ENCODE measurements around the gene DOCK7.
"Not testable (repeated sequence)": the region's sequence is repeated elsewhere in the genome, so short reads cannot be mapped to it uniquely, and the experiment has no call there.

DOCK7 gene

GRCh38 chr1:62685431-62685859 is 2.7 kb downstream of the DOCK7 start:
- no peaks in the 10 kb centered on the region for H3K36me3 ChIP-seq (ENCODE audit: low read length)
- H3F3A ChIP-seq (ENCODE audit: insufficient read depth): no peaks in the 10 kb centered on the region
- no peaks in the 10 kb centered on the region for H3K79me2 ChIP-seq (ENCODE audit: insufficient read depth, low read length)
- H3K9me3 ChIP-seq (ENCODE audit: insufficient read depth, low read length): no peaks in the 10 kb centered on the region
- H4K20me1 ChIP-seq (ENCODE audit: low read depth, low read length): no peaks in the 10 kb centered on the region
- no peak for TF ChIP-seq EZH2phosphoT487 (conservative IDR thresholded peaks at IDR 0.05; ENCODE audit: low read length)
- TF ChIP-seq CTCF (IDR thresholded peaks at IDR 0.05; ENCODE audit: insufficient read depth, low read length, poor library complexity, severe bottlenecking): no peak
- H2AFZ ChIP-seq (ENCODE audit: low read depth, low read length, severe bottlenecking): no peak overlapping the region
- no peak overlapping the region for H3K27ac ChIP-seq (ENCODE audit: low read depth, low read length)
- H3K4me3 ChIP-seq (ENCODE audit: insufficient read depth, low read length, poor library complexity, severe bottlenecking): no peak overlapping the region
- no peaks in the 10 kb centered on the region for H3K9me2 ChIP-seq (replicated peaks; ENCODE audit: insufficient read depth, low read length)
- H3K9ac ChIP-seq (ENCODE audit: low read length): no peak overlapping the region
- H3K27me3 ChIP-seq (ENCODE audit: low read length): no peaks in the 10 kb centered on the region
- H3K4me2 ChIP-seq (ENCODE audit: low read depth, low read length, poor library complexity, severe bottlenecking): no peak overlapping the region

GRCh38 chr1:62682531-62682930 is 5.7 kb downstream of the DOCK7 start:
- TF ChIP-seq EZH2phosphoT487 (conservative IDR thresholded peaks at IDR 0.05; ENCODE audit: low read length) (no peak), CTCF (IDR thresholded peaks at IDR 0.05; ENCODE audit: insufficient read depth, low read length, poor library complexity, severe bottlenecking) (no peak)
- Histone ChIP-seq H3K79me2 (ENCODE audit: insufficient read depth, low read length) (no peaks in the 10 kb centered on the region), H2AFZ (ENCODE audit: low read depth, low read length, severe bottlenecking) (no peak overlapping the region)

GRCh38 chr1:62680992-62681391 is 7.2 kb downstream of the DOCK7 start:
- not testable (repeated sequence) for H3K9ac ChIP-seq (ENCODE audit: low read length); H3K36me3 ChIP-seq (ENCODE audit: low read length); H3K4me3 ChIP-seq (ENCODE audit: insufficient read depth, low read length, poor library complexity, severe bottlenecking); H2AFZ ChIP-seq (ENCODE audit: low read depth, low read length, severe bottlenecking); H3K9me2 ChIP-seq (replicated peaks; ENCODE audit: insufficient read depth, low read length); H3K79me2 ChIP-seq (ENCODE audit: insufficient read depth, low read length); H3F3A ChIP-seq (ENCODE audit: insufficient read depth); H3K4me2 ChIP-seq (ENCODE audit: low read depth, low read length, poor library complexity, severe bottlenecking); H4K20me1 ChIP-seq (ENCODE audit: low read depth, low read length); H3K27me3 ChIP-seq (ENCODE audit: low read length); H3K9me3 ChIP-seq (ENCODE audit: insufficient read depth, low read length); H3K27ac ChIP-seq (ENCODE audit: low read depth, low read length)

More at GRCh38 chr1:62682531-62682930, 5.7 kb downstream of the DOCK7 start:
- no peaks in the 10 kb centered on the region for H3F3A ChIP-seq (ENCODE audit: insufficient read depth)
- no peak overlapping the region for H3K4me2 ChIP-seq (ENCODE audit: low read depth, low read length, poor library complexity, severe bottlenecking)
- no peaks in the 10 kb centered on the region for H4K20me1 ChIP-seq (ENCODE audit: low read depth, low read length)
- H3K27ac ChIP-seq (ENCODE audit: low read depth, low read length): no peak overlapping the region
- no peaks in the 10 kb centered on the region for H3K27me3 ChIP-seq (ENCODE audit: low read length)
- no peak overlapping the region for H3K9ac ChIP-seq (ENCODE audit: low read length)
- no peaks in the 10 kb centered on the region for H3K36me3 ChIP-seq (ENCODE audit: low read length)
- no peaks in the 10 kb centered on the region for H3K9me2 ChIP-seq (replicated peaks; ENCODE audit: insufficient read depth, low read length)
- H3K9me3 ChIP-seq (ENCODE audit: insufficient read depth, low read length): no peaks in the 10 kb centered on the region
- no peak overlapping the region for H3K4me3 ChIP-seq (ENCODE audit: insufficient read depth, low read length, poor library complexity, severe bottlenecking)

GRCh38 chr1:62677822-62678221 is 10.4 kb downstream of the DOCK7 start:
- H3K4me2 ChIP-seq (ENCODE audit: low read depth, low read length, poor library complexity, severe bottlenecking); H3K9ac ChIP-seq (ENCODE audit: low read length); H3K9me2 ChIP-seq (replicated peaks; ENCODE audit: insufficient read depth, low read length); H3K79me2 ChIP-seq (ENCODE audit: insufficient read depth, low read length); H3K27me3 ChIP-seq (ENCODE audit: low read length); H4K20me1 ChIP-seq (ENCODE audit: low read depth, low read length); H3F3A ChIP-seq (ENCODE audit: insufficient read depth); H3K9me3 ChIP-seq (ENCODE audit: insufficient read depth, low read length); H2AFZ ChIP-seq (ENCODE audit: low read depth, low read length, severe bottlenecking); H3K36me3 ChIP-seq (ENCODE audit: low read length); H3K4me3 ChIP-seq (ENCODE audit: insufficient read depth, low read length, poor library complexity, severe bottlenecking); H3K27ac ChIP-seq (ENCODE audit: low read depth, low read length): not testable (repeated sequence)

Measured in SU-DHL-6 (cell line).